ENCODE measurements around the gene TLL2. TPM values are rescaled to one million over a fixed set of nuclear protein-coding genes. Genes with fewer than 3 reads are reported as not detected.

The TLL2 gene
- polyA plus RNA-seq, 2 donors = 0.08 TPM

DNA sequence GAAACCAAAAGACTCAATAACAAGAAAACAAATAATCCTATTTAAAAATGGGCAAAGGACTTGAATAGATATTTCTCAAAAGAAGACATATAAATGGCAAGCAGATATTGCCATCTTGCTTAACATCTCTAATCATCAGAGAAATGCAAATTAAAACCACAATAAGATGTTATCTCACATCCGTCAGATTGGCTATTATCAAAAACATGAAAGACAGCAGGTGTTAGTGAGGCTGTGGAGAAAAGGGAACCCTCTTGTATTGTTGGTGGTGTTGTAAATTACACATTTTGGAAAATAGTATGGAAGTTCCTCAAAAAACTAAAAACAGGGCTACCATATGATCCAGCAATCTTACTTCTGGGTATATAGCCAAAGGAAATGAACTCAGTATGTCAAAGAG, 180.6 kb downstream of the TLL2 start:
- Histone ChIP-seq H3K4me3 (ENCODE audit: low read depth in 1 of 2, low read length in 2 of 2) (no peak overlapping the region), H3K27me3 (ENCODE audit: control insufficient read depth in 1 of 2, insufficient read depth in 2 of 2, low read length in 2 of 2) (no peaks in the 10 kb centered on the region), H3K4me1 (ENCODE audit: control insufficient read depth in 2 of 2, insufficient read depth in 2 of 2, low read length in 1 of 2) (no peaks in the 10 kb centered on the region), H3K27ac (ENCODE audit: low read depth in 2 of 2, low read length in 1 of 2) (no peak overlapping the region), H3K9me3 (ENCODE audit: control insufficient read depth in 2 of 2, insufficient read depth in 1 of 2, low read depth in 1 of 2, low read length in 1 of 2) (no peaks in the 10 kb centered on the region), H3K36me3 (ENCODE audit: control insufficient read depth in 2 of 2, insufficient read depth in 2 of 2, low read length in 1 of 2) (no peaks in the 10 kb centered on the region)
- WGBS, 2 donors = 70 to 71% methylated on average over 1 of the region's 1 CpG

GRCh38 chr10:96327462-96327861, 186.3 kb downstream of the TLL2 start:
- Histone ChIP-seq H3K27me3 (ENCODE audit: control insufficient read depth in 1 of 2, insufficient read depth in 2 of 2, low read length in 2 of 2) (no peaks in the 10 kb centered on the region), H3K4me3 (ENCODE audit: low read depth in 1 of 2, low read length in 2 of 2) (no peak overlapping the region), H3K9me3 (ENCODE audit: control insufficient read depth in 2 of 2, insufficient read depth in 1 of 2, low read depth in 1 of 2, low read length in 1 of 2) (no peaks in the 10 kb centered on the region), H3K4me1 (ENCODE audit: control insufficient read depth in 2 of 2, insufficient read depth in 2 of 2, low read length in 1 of 2) (no peaks in the 10 kb centered on the region), H3K36me3 (ENCODE audit: control insufficient read depth in 2 of 2, insufficient read depth in 2 of 2, low read length in 1 of 2) (no peaks in the 10 kb centered on the region), H3K27ac (ENCODE audit: low read depth in 2 of 2, low read length in 1 of 2) (no peak overlapping the region)
- WGBS, 2 donors = 58 to 65% methylated on average over 7 of the region's 7 CpGs

DNA sequence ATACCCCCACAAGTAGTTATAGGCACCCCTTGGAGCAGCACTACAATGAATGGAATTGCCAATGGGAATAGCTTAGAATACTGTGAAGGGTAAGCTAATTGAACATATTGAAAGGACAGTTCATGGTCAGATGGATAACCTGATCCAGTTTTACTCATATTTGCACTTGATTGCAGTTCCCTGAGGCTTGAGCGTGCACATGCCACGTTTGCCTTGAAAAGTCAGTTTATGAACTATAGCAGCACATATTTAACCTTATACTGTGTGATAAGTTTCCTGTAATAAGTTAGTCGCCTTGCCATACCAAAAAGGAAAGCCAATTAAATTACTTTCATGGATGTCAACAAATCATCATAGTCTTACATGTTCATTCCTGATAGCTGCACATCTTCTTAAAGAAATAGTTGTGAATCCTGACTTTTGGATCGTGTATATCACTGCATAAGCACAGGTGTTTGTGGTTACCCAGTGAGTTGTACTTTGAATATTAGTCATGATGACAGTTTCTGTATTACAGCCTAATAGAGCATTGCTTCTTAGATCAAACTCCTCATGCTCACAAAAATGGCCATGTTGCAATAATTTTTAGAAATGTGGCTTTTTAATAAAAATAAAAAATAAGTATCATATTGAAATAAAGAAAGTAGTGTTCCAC, 187.9 kb downstream of the TLL2 start:
- Histone ChIP-seq H3K4me1 (ENCODE audit: control insufficient read depth in 2 of 2, insufficient read depth in 2 of 2, low read length in 1 of 2) (no peaks in the 10 kb centered on the region), H3K36me3 (ENCODE audit: control insufficient read depth in 2 of 2, insufficient read depth in 2 of 2, low read length in 1 of 2) (no peaks in the 10 kb centered on the region), H3K4me3 (ENCODE audit: low read depth in 1 of 2, low read length in 2 of 2) (no peak overlapping the region), H3K27ac (ENCODE audit: low read depth in 2 of 2, low read length in 1 of 2) (no peak overlapping the region), H3K27me3 (ENCODE audit: control insufficient read depth in 1 of 2, insufficient read depth in 2 of 2, low read length in 2 of 2) (no peaks in the 10 kb centered on the region), H3K9me3 (ENCODE audit: control insufficient read depth in 2 of 2, insufficient read depth in 1 of 2, low read depth in 1 of 2, low read length in 1 of 2) (no peaks in the 10 kb centered on the region)
- 69 to 74% methylated on average over 4 of the region's 4 CpGs for WGBS, 2 donors

DNA sequence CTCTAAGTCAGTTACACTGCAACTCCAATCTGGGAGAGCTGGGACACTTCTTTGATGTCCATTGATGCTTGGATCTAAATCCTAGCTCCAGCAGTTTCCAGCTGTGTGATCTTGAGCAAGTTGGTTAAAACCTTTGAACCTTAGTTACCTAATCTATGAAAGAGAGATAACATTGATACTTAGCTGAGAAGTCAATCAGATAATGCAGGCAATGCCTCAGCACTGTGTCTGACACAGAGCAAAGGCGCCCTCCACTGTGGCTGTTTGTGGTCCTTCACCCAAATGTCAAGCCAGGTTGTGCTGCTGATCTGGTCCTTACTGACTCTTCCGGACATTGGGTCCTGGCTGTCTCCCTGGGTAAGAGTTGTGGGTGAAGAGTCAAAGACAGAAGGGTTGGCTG, 189.3 kb downstream of the TLL2 start:
- 65 to 78% methylated on average over 2 of the region's 2 CpGs for WGBS, 2 donors
- H3K4me1 ChIP-seq (ENCODE audit: control insufficient read depth in 2 of 2, insufficient read depth in 2 of 2, low read length in 1 of 2) = no peaks in the 10 kb centered on the region
- no peaks in the 10 kb centered on the region for H3K36me3 ChIP-seq (ENCODE audit: control insufficient read depth in 2 of 2, insufficient read depth in 2 of 2, low read length in 1 of 2)
- no peaks in the 10 kb centered on the region for H3K27me3 ChIP-seq (ENCODE audit: control insufficient read depth in 1 of 2, insufficient read depth in 2 of 2, low read length in 2 of 2)
- no peak overlapping the region for H3K27ac ChIP-seq (ENCODE audit: low read depth in 2 of 2, low read length in 1 of 2)
- H3K4me3 ChIP-seq (ENCODE audit: low read depth in 1 of 2, low read length in 2 of 2) = no peak overlapping the region
- no peaks in the 10 kb centered on the region for H3K9me3 ChIP-seq (ENCODE audit: control insufficient read depth in 2 of 2, insufficient read depth in 1 of 2, low read depth in 1 of 2, low read length in 1 of 2)

DNA sequence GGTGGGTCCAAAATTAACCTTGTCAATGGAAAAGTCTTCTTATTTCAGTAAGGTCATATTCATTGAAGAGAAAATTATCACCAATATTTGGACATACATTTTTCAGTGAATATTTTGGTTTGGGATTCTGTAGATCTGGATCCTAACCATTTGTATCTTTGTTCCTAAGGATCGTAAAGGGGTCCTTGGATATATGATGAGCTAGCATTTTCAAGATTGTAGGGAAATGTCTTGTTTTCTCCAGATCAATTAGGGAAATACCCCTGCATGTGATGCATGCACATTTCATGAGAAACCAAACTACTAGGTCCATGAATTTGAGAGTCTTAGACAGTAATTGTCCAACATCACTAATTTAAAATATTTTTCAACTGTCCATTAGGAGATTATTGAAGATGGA, 191.5 kb downstream of the TLL2 start:
- H3K27ac ChIP-seq (ENCODE audit: low read depth in 2 of 2, low read length in 1 of 2) = no peak overlapping the region
- no peaks in the 10 kb centered on the region for H3K9me3 ChIP-seq (ENCODE audit: control insufficient read depth in 2 of 2, insufficient read depth in 1 of 2, low read depth in 1 of 2, low read length in 1 of 2)
- no peaks in the 10 kb centered on the region for H3K4me1 ChIP-seq (ENCODE audit: control insufficient read depth in 2 of 2, insufficient read depth in 2 of 2, low read length in 1 of 2)
- WGBS, 2 donors = 85 to 89% methylated on average over 1 of the region's 1 CpG
- no peak overlapping the region for H3K4me3 ChIP-seq (ENCODE audit: low read depth in 1 of 2, low read length in 2 of 2)
- H3K27me3 ChIP-seq (ENCODE audit: control insufficient read depth in 1 of 2, insufficient read depth in 2 of 2, low read length in 2 of 2) = no peaks in the 10 kb centered on the region
- H3K36me3 ChIP-seq (ENCODE audit: control insufficient read depth in 2 of 2, insufficient read depth in 2 of 2, low read length in 1 of 2) = no peaks in the 10 kb centered on the region

GRCh38 chr10:96321822-96322221, 191.9 kb downstream of the TLL2 start:
- no peak overlapping the region for H3K4me3 ChIP-seq (ENCODE audit: low read depth in 1 of 2, low read length in 2 of 2)
- WGBS, 2 donors = 59 to 63% methylated on average over 5 of the region's 5 CpGs
- H3K36me3 ChIP-seq (ENCODE audit: control insufficient read depth in 2 of 2, insufficient read depth in 2 of 2, low read length in 1 of 2) = no peaks in the 10 kb centered on the region
- no peak overlapping the region for H3K27ac ChIP-seq (ENCODE audit: low read depth in 2 of 2, low read length in 1 of 2)
- H3K27me3 ChIP-seq (ENCODE audit: control insufficient read depth in 1 of 2, insufficient read depth in 2 of 2, low read length in 2 of 2) = no peaks in the 10 kb centered on the region
- H3K9me3 ChIP-seq (ENCODE audit: control insufficient read depth in 2 of 2, insufficient read depth in 1 of 2, low read depth in 1 of 2, low read length in 1 of 2) = no peaks in the 10 kb centered on the region
- H3K4me1 ChIP-seq (ENCODE audit: control insufficient read depth in 2 of 2, insufficient read depth in 2 of 2, low read length in 1 of 2) = no peaks in the 10 kb centered on the region

- Histone ChIP-seq H3K27ac (ENCODE audit: low read depth in 2 of 2, low read length in 1 of 2) (no peak overlapping the region), H3K4me3 (ENCODE audit: low read depth in 1 of 2, low read length in 2 of 2) (no peak overlapping the region), H3K27me3 (ENCODE audit: control insufficient read depth in 1 of 2, insufficient read depth in 2 of 2, low read length in 2 of 2) (no peaks in the 10 kb centered on the region), H3K9me3 (ENCODE audit: control insufficient read depth in 2 of 2, insufficient read depth in 1 of 2, low read depth in 1 of 2, low read length in 1 of 2) (no peaks in the 10 kb centered on the region), H3K4me1 (ENCODE audit: control insufficient read depth in 2 of 2, insufficient read depth in 2 of 2, low read length in 1 of 2) (no peaks in the 10 kb centered on the region), H3K36me3 (ENCODE audit: control insufficient read depth in 2 of 2, insufficient read depth in 2 of 2, low read length in 1 of 2) (no peaks in the 10 kb centered on the region)
- WGBS, 2 donors = 44 to 47% methylated on average over 3 of the region's 3 CpGs
Measured at GRCh38 chr10:96319754-96320474, 193.8 kb downstream of the TLL2 start.

GRCh38 chr10:96317067-96317833, 196.5 kb downstream of the TLL2 start:
- no peaks in the 10 kb centered on the region for H3K4me1 ChIP-seq (ENCODE audit: control insufficient read depth in 2 of 2, insufficient read depth in 2 of 2, low read length in 1 of 2)
- no peak overlapping the region for H3K4me3 ChIP-seq (ENCODE audit: low read depth in 1 of 2, low read length in 2 of 2)
- H3K9me3 ChIP-seq (ENCODE audit: control insufficient read depth in 2 of 2, insufficient read depth in 1 of 2, low read depth in 1 of 2, low read length in 1 of 2) = no peaks in the 10 kb centered on the region
- no peak overlapping the region for H3K27ac ChIP-seq (ENCODE audit: low read depth in 2 of 2, low read length in 1 of 2)
- H3K27me3 ChIP-seq (ENCODE audit: control insufficient read depth in 1 of 2, insufficient read depth in 2 of 2, low read length in 2 of 2) = no peaks in the 10 kb centered on the region
- WGBS, 2 donors = 78 to 79% methylated on average over 4 of the region's 4 CpGs
- no peaks in the 10 kb centered on the region for H3K36me3 ChIP-seq (ENCODE audit: control insufficient read depth in 2 of 2, insufficient read depth in 2 of 2, low read length in 1 of 2)
